Progenitor cell of endocrine pancreas (in vitro differentiated cells): ENCODE data around the gene ATP6V1G2. TPM values are rescaled to one million over a fixed set of nuclear protein-coding genes. Genes with fewer than 3 reads are reported as not detected.

Experiments used
- DNase-seq: peaks from one replicate; pipeline ENCODE4 v3.0.0; 2021; ENCODE audit warnings: low spot score; ENCODE audit not compliant: unreplicated experiment
- H3K27ac Mint-ChIP-seq: 2 replicates; pipeline ENCODE4 v1.8.0; 2021; ENCODE audit warnings: mild to moderate bottlenecking, moderate library complexity, mixed read lengths
- H3K27me3 Mint-ChIP-seq: 2 replicates; pipeline ENCODE4 v1.8.0; 2021; ENCODE audit warnings: mixed read lengths
- H3K36me3 Mint-ChIP-seq: 2 replicates; pipeline ENCODE4 v1.8.0; 2022; ENCODE audit warnings: mixed read lengths; ENCODE audit not compliant: insufficient read depth
- H3K4me1 Mint-ChIP-seq: 2 replicates; pipeline ENCODE4 v1.8.0; 2021; ENCODE audit warnings: low read depth, mixed read lengths
- H3K4me3 Mint-ChIP-seq: 2 replicates; pipeline ENCODE4 v1.8.0; 2021; ENCODE audit warnings: low read depth, mild to moderate bottlenecking, moderate library complexity, mixed read lengths
- H3K9me3 Mint-ChIP-seq: 2 replicates; pipeline ENCODE4 v1.8.0; 2021; ENCODE audit warnings: low read depth, mixed read lengths
- total RNA-seq: library from RNA; stranded (reverse); gene quantifications from 2 replicates; pipeline ENCODE4 v1.2.1, GENCODE V29; 2021
- TF ChIP-seq, protein P1 (sequence below): fragments of 200-600 bp; sonication (generic); IDR thresholded peaks from one replicate; pipeline ENCODE4 v1.5.0; 2021; ENCODE audit warnings: antibody characterized with exemption, mild to moderate bottlenecking; ENCODE audit not compliant: unreplicated experiment

Gene ATP6V1G2
- total RNA-seq, 1 donor from 2014 or later, result 1.5 TPM

DNA sequence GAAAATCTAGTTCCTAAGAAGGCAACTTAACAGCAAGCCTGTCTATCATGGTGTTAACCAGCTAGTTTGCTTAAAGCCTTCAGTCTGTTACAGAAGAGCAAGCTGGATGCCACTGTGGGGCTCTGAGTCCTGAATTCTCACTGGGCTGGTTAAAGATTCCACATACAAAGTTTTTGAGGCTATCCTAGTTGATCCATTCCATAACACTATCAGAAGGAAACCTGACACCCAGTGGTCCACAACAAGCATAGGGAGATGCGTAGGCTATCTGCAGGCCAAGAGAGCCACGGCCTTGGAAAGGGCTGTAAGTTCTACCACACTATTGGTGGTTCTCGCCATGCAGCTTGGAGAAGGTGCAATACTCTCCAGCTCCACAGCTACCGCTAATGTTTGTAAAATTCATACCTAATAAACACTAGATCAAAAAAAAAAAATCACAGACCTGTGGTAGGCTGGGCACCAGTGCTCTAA lies 18.1 kb downstream of the ATP6V1G2 start:
- H3K9me3 Mint-ChIP-seq, result no peaks in the 10 kb centered on the region
- H3K36me3 Mint-ChIP-seq, result peaks cover 18% of the 10 kb centered on the region
- H3K27me3 Mint-ChIP-seq, result no peaks in the 10 kb centered on the region
- peak overlapping the region; percentile 45 for H3K27ac Mint-ChIP-seq
- H3K4me1 Mint-ChIP-seq, result peaks cover 8% of the 10 kb centered on the region
- TF ChIP-seq, protein P1, sequence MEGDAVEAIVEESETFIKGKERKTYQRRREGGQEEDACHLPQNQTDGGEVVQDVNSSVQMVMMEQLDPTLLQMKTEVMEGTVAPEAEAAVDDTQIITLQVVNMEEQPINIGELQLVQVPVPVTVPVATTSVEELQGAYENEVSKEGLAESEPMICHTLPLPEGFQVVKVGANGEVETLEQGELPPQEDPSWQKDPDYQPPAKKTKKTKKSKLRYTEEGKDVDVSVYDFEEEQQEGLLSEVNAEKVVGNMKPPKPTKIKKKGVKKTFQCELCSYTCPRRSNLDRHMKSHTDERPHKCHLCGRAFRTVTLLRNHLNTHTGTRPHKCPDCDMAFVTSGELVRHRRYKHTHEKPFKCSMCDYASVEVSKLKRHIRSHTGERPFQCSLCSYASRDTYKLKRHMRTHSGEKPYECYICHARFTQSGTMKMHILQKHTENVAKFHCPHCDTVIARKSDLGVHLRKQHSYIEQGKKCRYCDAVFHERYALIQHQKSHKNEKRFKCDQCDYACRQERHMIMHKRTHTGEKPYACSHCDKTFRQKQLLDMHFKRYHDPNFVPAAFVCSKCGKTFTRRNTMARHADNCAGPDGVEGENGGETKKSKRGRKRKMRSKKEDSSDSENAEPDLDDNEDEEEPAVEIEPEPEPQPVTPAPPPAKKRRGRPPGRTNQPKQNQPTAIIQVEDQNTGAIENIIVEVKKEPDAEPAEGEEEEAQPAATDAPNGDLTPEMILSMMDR, result no peak
- no peak for DNase-seq
- H3K4me3 Mint-ChIP-seq, result no peak overlapping the region

- Mint-ChIP-seq H3K4me3 (no peak overlapping the region), H3K36me3 (peaks cover 10% of the 10 kb centered on the region), H3K9me3 (no peaks in the 10 kb centered on the region), H3K27ac (no peak overlapping the region), H3K27me3 (peaks cover 4% of the 10 kb centered on the region), H3K4me1 (peaks cover 8% of the 10 kb centered on the region)
- TF ChIP-seq, protein P1, result no peak
- no peak for DNase-seq
Observed at GRCh38 chr6:31525932-31526591, 20.3 kb downstream of the ATP6V1G2 start.

- TF ChIP-seq, protein P1, result no peak
- no peaks in the 10 kb centered on the region for H3K9me3 Mint-ChIP-seq
- peaks cover 6% of the 10 kb centered on the region for H3K36me3 Mint-ChIP-seq
- no peak for DNase-seq
- H3K27me3 Mint-ChIP-seq, result peaks cover 5% of the 10 kb centered on the region
- peaks cover 6% of the 10 kb centered on the region for H3K4me1 Mint-ChIP-seq
- H3K4me3 Mint-ChIP-seq, result no peak overlapping the region
- H3K27ac Mint-ChIP-seq, result no peak overlapping the region
Observed at GRCh38 chr6:31525553-31525931, 20.9 kb downstream of the ATP6V1G2 start.

- no peak for DNase-seq
- H3K27me3 Mint-ChIP-seq, result peaks cover 14% of the 10 kb centered on the region
- no peaks in the 10 kb centered on the region for H3K36me3 Mint-ChIP-seq
- H3K4me1 Mint-ChIP-seq, result no peaks in the 10 kb centered on the region
- no peak overlapping the region for H3K27ac Mint-ChIP-seq
- no peak overlapping the region for H3K4me3 Mint-ChIP-seq
- TF ChIP-seq, protein P1, result no peak
- H3K9me3 Mint-ChIP-seq, result no peaks in the 10 kb centered on the region
Observed at GRCh38 chr6:31521835-31522234, 24.6 kb downstream of the ATP6V1G2 start.

DNA sequence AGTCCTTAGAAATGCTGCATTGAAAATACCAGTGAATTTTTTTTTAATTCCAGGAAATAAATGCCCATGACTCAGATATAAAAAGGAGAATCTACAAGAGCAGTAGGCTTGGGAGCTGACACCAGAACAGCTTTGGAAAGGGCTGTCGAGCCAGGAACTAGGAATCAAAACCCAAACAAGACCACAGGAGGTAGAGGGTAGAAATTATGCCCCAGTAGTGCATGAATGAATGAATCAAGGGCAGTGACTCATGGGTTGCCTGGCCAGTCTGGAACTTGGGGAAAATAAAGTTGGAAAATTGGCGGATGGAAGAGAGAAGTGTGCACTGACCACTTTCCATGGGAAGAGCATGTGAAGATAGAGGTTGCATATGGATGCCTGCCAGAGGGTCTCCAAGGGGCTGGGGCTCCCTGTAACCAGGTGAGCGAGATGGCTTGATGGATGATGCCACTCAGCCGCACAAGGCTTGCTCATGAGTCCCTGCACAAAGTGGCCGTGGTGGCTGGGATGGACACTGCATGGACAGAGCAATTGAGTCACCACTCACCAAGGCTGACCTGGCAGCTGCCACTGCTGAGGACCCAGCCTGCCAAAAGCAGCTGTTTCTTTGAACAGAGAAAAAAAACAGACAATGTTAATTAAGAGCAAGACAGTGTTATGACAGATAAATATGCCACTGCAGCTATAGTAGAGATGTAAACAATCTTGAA lies 32.8 kb downstream of the ATP6V1G2 start:
- Mint-ChIP-seq H3K4me1 (no peaks in the 10 kb centered on the region), H3K9me3 (no peaks in the 10 kb centered on the region), H3K27ac (no peak overlapping the region), H3K4me3 (no peak overlapping the region), H3K27me3 (peaks cover 8% of the 10 kb centered on the region), H3K36me3 (no peaks in the 10 kb centered on the region)
- TF ChIP-seq, protein P1, result no peak
- no peak for DNase-seq
